AG20443 (cell line): ENCODE measurements around the gene BICRA.

Source experiments
- DNase-seq: peaks from one replicate; pipeline ENCODE4 v3.0.0; 2012; ENCODE audit warnings: low spot score, mixed read lengths

BICRA gene

DNA sequence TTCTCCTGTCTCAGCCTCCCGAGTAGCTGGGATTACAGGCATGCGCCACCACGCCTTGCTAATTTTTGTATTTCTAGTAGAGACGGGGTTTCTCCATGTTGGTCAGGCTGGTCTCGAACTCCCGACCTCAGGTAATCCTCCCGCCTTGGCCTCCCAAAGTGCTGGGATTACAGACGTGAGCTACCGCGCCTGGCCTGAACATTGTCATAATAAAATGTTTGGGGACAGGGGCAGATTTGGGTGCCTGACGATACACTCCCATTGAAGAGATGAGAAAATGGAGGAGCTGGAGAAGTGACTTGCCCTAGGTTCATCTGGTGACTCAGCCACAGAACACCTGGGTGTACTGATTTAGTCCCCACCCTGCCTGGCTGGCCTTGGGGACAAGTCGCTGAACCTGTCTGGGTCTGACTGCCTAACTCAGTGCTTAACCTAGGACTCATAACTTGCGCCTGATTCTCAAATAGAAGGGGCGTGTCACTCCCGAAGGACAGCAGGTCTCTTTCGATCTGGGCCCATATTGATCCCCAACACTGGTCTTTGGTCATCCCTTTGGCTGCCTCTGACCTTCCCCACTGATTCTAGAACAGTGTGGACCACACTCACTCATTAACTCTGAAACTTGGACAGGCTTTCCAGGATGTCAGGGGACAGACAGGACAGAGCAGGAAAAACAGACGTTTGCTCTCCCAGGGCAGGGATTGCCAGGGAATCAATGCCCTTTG lies 7.6 kb upstream of the BICRA start:
- no peak for DNase-seq

DNA sequence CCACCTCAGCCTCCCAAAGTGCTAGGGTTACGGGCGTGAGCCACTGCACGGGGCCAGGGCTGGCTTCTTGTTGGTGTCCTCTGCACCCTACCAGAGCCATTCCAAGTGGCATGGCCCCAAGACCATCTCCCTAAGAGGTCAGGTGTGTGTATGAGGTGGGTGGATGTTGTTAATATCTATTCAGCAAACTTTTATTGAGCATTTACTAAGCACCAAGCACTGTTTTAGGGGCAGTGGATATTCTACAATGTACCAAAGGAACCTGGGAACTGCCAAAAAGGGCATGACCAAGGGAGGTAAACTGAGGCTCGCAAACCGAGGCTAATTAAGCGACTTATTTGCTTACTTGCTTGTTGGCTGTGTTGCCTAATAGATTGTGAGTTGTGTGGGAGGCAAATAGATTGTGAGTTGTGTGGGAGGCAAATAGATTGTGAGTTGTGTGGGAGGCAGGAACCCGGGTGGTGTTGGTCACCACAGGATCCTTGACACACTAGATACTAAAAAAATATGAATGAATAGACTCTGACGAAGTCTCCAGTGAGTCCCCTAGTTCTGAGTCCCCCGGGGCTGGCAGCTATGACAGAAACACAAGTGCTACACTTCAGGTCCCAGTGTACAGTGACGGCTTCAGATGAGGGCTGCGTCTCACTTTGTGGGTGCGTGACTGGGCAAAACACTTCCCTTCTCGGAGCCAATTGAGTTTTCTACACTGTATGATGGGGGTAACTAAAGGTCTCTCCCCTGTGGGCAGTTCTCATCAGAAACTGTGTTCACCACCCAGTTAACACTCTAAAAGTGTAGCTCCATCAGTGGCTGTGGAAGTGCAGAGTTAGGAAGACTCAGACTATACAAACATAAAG lies 5.0 kb upstream of the BICRA start:
- DNase-seq, result no peak

DNA sequence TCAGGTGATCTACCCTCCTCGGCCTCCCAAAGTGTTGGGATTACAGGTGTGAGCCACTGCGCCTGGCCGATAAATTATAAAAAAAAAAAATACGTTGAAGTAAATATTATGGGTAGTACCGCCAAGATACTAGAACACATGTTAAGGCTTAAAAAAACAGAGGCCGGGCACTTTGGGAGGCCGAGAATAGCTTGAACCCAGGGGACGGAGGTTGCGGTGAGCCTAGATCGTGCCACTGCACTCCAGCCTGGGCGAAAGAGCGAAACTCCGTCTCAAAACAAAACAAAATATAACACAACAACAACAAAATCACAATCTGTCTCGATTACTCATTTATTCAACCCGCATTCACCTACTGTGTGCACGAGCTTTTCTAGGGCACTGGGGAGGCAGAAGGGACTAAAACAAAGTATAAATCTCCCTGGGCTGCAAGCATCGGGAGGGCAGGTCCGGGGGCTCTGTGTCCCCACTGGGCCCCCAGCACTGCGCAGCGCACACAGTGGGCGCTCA lies 1.3 kb upstream of the BICRA start:
- no peak for DNase-seq

DNA sequence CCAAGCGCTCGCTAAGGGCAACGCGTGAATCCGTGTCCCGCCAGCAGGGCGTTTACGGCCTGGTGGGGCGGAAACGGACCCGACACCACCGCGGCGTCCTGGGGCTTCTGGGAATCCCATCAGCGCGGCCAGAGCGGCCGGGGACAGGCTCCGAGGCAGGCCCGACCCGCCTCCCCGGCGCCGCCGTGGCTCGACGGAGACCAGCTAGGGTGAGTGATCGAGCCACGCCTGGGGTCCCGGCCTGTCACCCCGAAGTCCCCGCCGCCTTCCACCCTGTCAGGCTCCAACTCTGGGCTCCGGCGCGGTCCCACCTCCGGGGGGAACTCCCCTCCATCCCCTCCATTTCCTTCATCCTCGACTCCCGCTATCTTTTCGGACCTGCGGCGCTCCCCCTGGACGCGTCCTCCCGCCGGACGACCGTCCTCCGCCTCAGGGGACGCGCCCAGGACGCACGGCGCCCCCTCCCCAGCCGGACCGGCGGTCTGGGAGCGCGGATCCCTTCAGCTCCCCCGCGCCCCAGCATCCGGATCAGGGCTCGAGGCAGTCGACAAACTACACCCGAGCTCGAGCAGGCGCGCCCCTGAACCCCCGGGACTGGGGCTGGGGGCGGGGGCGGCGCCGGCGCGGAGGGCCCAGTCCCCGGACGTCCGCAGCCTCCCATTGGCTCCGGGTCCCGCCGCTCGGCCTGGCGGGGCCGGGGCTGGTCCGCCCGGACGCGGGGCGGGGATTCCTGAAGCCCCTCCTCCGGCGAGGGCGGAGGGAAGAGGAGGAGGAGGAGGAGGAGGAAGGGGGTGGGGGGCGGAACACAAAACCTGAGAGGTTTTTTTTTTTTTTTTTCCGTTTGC lies 638 bp upstream of the BICRA start:
- DNase-seq, result peak; percentile 97

DNA sequence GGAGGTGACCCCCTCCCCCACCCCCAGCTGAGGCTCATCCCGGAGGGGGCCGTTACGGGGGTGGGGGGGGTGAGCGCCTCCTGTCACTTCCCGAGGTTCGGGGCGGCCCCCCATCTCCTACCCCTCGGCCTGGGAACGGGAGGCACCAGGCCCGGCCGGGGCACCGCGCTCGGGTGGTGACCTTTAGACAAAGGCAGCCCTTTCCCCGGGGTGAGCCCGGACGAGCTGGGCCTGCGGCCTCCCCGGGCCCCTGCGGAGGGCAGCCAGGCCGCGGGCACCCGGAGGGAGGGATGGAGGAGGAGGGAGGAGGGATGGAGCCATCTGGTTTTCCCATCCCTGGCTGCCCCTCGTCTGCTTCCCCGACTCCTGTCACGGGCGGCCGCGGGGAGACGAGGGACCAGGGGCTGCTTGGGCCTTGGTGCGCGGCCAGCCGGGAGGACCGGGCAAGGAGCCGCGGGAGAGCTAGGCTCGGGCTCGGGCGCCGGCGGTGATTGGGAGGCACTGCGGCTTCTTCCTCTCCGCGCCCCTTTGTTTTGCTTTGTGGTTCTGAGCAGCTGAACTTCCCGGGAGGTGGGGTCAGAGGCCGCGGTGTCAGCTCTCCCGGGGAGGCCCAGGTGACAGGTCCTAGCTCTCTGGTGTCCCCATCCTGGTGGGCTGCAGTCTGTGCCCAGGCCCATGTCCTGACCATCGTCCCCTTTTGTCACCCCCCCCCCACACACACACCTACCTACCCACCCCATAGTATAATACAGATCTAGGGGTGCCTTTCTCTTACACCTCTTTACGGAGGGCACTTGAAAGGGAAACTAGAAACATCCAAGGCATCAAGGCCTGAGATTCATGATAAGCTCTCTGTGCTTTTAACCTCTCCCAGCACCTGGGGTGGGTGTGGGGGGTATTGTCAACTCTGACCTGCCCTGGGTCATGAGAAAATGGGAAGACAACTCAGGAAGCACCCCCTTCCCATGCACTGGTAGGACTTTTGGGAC lies 1.3 kb downstream of the BICRA start:
- peak; percentile 42 for DNase-seq

DNA sequence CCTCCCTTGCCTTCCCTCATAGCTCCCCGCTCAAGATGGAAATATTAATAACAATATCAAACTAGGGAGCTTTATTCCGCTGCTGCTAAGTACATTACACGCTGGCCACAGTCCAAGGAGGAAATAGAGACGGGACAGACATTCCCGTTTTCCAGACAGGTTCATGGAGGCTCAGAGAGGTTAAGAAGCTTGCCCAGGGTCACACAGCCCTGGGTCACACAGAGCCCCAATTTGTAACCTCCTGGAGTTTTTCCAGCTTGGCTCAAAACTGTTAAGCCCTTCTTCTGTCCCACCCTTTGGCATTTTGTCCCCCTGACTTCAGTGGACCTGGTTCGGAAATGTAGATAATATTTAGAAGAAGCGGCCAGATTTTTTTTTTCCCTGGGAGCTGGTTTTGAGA lies 2.0 kb downstream of the BICRA start:
- no peak for DNase-seq

DNA sequence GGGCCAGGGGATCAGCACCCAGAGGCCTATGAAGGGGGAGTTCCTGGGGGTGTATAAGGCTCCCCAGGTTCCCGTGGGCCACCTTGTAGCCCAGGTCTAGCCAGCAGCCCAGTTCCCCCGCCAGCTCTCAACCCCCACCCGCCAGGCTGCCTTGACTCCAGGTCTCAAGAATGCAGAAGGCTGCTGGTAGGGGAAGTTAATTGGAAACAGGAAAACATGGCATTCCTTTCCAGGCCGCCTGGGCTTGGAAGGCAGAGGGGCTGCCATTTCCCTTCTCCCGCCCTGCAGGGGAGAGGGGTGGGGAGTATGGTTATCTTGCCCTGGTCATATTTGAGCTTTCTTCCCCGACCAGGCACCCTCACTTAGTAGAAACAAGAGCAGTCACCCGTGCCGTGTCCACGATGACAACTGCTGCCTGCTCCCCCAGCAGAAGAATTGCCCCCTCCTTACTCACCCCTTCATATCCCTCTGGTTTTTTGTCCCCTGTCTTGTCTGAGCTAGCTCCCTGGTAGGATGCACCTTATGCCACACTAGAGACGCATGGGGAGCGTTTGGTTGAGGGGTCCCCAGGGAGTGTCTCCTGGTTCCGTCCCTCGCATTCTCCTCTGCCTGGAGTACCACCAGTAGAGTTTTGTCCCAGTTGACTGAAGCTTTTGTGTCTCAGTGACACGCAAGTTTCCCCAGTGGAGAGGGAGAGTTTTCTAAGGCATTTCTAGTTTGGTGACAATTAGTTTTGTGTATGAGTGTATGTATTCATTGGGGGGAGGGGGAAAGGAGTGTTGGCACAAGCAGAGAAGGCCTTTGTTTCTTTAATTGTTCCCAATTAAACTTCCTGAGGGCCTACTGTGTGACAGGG lies 4.5 kb downstream of the BICRA start:
- DNase-seq, result peak; percentile 87

DNA sequence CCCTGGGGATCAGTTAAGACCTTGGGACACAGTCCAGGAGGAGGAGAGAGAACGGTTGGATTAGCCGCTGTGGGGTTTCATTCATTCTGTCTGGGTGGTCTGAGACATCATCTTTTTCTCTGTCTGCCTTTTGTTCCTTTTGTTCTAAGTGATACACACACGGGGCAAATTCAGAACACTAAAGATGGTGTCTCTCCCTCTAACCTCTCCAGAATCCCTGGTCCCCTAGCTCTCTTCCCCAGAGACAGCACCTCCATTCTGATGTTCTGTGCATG lies 5.0 kb downstream of the BICRA start:
- DNase-seq, result no peak

DNA sequence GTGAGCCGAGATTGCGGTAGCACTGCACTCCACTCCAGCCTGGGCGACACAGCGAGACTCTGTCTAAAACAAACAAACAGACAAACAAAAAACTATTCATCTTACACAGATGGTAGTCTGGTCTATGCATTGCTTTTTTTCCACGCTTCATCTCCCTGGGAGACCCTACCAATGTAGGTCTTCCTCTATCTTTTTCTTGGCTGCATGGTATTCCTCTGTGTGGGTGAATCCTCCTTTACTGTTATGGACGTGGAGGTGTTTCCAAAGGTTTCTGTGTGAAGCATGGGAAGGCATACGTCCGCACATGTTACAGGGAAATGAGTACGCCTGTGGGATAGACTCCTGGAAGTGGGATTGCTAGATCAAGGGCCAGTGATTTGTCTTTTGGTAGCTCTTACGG lies 5.6 kb downstream of the BICRA start:
- no peak for DNase-seq

DNA sequence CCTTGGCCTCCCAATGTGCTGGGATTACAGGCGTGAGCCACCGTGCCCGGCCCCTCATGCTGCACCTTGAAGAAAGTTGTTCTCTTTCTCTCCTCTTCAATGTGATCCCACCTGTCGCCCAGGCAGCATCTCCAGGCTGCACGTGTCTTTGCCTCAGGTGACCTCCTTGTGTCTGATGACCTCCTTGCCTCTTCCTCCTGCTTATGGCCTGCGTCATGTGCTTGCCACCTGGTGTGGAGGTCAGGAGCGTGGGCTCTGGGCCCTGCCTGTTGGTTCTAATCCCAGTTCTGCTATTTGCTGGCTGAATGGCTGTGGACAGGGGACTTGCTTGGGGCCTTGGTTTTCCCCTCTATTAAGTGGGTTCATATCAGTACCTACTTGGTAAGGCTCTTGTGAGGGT lies 6.3 kb downstream of the BICRA start:
- no peak for DNase-seq

DNA sequence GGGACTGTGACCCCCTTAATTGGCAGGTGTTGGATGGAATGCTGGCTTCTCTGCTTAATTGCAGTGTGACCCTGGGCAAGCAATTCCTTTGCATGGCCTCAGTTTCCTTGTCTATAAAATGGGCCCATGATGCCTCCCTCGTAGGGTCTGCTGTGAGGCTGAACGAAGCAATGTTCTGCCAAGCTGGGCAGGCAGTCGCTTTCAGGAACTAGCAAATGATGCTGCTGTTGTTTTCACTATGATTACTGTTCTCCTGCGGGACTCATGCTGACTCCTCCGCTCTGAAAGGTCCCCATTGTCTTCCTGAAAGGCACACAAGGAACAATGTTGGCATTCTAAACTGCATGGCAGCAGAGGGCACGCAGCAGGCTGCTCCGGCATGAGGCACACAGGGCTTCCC lies 6.8 kb downstream of the BICRA start:
- no peak for DNase-seq

DNA sequence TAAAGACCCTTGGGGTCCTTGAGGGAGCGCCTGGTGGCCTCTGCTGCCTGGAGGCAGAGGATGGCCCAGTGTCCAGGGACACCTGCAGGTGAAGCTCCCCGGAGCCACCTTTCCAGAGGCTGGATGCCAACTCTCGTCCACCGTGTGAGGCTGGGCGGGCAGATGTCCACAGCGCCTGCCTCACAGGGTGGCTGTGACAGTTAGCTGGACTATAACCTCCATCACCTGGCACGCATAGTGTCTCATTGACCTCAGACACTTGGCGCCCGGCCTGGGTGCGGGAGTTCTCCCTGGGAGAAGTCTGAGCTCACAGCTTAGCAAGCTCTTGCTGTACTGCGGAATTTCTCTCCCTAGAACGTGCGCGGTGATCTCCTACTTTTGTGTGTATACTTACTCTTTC lies 9.8 kb downstream of the BICRA start:
- no peak for DNase-seq

DNA sequence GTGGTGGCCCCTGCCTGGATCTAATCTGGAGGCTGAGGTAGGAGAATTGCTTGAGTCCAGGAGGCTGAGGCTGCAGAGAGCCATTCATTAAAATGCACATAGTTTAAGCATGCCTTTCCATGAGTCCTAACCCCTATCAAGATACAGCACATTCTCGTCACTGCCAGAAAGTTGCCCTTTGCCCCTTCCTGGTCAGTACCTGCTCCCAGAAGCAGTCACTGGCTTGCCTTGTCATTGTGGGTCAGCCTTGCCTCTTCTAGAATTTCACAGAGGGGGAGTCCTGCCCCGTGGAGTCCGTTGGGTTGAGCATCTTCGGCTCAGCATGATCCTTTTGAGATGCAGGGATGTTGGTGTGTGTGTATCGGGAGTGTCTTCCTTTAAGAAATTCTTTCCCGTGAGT lies 10.8 kb downstream of the BICRA start:
- no peak for DNase-seq

DNA sequence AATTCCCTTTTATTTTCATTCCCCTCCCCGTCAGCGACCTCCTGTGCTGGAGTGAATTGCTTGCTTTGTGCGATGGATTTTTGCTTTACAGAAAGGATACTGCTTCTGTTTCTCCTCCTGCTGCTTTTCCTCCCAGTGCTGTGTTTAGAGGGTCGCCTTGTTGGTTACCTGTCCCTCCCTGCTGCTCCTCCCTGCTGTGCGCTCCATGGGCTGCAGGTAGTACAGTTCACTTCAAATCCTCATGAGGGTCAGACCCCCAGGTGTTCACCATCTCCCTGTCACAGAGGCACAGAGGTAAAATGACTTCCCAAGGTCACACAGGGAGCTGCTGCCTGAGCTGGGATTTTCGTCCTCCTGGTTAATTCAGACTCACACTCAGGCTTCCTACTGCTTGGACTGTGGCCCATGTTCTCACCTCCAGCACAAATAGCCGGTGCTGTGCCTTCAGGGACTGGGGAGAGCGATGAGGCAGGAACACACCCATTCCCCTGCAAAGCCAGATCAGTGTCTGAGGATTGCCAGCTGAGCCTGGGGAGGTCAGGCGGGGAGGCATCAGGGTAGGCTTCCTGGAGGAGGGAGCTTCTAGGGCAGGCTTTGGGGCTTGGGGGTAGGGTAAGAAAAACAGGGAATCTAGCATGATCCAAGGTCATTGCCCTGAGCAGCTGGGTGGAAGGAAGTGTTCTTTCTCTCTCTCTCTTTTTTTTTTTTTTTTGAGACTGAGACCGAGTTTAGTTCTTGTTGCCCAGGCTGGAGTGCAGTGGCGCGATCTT lies 14.4 kb downstream of the BICRA start:
- DNase-seq, result no peak

DNA sequence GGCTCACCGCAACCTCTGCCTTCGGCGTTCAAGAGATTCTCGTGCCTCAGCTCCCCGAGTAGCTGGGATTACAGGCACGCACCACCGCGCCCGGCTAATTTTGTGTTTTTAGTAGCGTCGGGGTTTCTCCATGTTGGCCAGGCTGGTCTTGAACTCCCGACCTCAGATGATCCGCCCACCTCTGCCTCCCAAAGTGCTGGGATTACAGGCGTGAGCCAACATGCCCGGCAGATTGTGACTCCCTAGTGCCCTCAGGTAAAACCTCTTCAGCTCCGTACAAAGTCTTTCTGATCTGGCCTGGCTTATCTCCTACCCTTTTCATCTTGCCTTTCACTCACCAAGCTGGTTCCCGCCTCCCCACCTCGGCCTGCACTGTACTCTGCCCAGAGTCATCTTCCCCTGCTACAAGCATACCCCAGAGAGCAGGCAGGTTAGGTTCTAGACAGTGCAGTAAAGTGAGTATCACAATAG lies 15.0 kb downstream of the BICRA start:
- DNase-seq, result no peak

DNA sequence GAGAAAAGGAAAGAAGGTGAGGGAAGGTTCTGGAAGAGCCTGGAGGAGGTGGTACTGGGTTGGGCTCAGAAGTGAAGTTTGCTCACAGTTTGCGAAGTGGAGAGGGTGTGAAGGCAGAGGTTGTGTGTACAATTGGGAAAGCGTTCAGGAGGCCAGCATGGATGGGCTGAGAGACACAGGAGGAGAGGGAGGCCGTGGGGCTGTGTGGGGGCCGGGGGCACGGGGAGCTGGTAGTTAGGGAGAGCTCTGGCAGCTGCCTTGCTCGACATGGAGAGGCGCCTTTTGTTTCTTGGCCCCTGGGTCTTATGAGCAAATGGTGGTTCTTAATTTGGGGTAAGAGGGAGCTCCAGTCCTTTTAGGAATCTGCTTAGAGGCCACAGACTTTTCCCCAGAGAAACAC lies 16.7 kb downstream of the BICRA start:
- no peak for DNase-seq

DNA sequence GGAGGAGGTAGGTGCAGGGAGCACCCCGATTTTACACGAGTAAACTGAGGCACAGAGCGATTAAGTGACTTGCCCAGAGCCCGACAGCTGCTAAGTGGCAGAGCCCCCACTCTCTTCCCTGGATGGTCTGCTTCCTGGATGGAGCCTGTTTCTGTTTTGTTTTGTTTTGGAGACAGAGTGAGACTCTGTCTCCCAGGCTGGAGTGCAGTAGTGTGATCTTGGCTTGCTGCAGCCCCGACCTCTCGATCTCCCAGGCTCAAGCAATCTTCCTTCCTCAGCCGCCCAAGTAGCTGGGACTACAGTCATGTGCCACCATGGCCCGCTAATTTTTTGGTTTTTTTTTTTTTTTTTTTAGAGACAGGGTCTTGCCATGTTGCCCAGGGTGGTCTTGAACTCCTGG lies 17.3 kb downstream of the BICRA start:
- DNase-seq, result no peak

DNA sequence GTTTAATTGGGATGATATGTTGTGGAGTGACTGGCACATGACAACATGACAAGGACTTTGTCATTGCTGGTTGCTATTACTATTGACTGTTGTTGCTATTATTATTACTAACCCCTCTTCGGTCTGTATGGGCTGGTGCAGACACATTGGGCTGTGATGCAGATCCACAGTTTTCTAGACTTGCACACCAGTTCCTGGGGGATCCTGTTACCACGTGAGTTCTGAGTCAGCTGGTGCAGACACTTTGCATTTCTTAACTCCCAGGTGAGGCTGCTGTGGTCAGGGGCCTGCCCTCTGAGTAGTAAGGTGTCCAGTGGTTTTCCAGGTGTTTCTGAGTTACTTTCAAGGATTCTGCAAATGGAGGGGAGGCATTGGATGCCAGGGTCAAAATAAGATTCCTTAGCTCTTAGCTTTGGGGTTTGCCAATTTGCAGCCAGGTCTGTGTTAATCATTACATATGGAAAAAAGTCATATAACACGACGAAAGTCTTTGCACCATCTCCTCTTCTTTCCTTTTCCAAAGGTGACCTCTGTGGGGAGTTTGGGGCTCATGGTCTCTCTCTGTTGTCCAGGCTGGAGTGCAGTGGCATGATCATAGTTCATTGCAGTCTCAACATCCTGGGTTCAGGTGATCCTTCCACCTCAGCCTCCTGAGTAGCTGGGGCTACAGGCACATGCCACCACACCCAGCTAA lies 19.3 kb downstream of the BICRA start:
- no peak for DNase-seq

DNA sequence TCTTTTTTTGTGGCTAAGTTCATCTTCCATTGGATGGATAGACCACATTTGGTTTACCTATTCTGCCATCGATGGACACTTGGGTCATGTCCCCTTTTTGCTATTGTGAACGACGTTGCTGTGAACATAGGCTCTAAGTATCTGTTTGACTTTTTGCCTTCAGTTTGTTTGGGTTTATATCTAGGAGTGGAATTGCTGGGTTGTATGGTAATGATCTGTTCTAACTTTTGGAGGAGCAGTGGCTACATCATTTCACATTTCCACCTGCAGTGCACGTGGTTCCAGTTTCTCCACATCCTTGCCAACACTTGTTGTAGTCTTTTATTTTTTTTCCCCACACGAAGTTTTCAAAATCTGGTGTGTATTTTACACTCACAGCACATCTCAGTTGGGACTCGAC lies 21.7 kb downstream of the BICRA start:
- no peak for DNase-seq
